ENCODE data around the gene CRY2. TPM values are rescaled to one million over a fixed set of nuclear protein-coding genes. Genes with fewer than 3 reads are reported as not detected.

Gene CRY2
- total and polyA plus RNA-seq, 2 of the 13 experiments (the other 11 are each of a cell fraction or from before 2014, with no cell fraction given): 10.1 to 12.2 TPM

GRCh38 chr11:45922425-45923082 lies 75.3 kb downstream of the CRY2 start, which contains the start of gene LARGE2:
Gene LARGE2, plus strand, starts transcription at chr11:45922656. Its CDS starts 227 bp downstream, at chr11:45922883.
- FAIRE-seq (no peak), ATAC-seq (peak; percentile 50), DNase-seq (ENCODE audit: low spot score) (no peak)
- peaks cover 29% of the 10 kb centered on the region for H3K4me1 ChIP-seq (ENCODE audit: insufficient read depth, low read length)
- peak within 1 kb of the TSS; percentile 56 for H3K9ac ChIP-seq (ENCODE audit: insufficient read depth, low read depth, low read length)
- ChIA-PET CTCF (ENCODE audit: low intra/inter-chr PET ratio, low total read pairs) (no interaction called here), POLR2A (interaction anchor here (1.2 kb wide), 2 partner anchors 8 to 320 kb away, joined by 4 to 5 read pairs; no protein-coding TSS in a partner anchor)
- WGBS (ENCODE audit: low lambda C conversion rate): no CpG with 5 or more reads among the region's 73 CpGs
- H3K36me3 ChIP-seq (replicated peaks in 1 of 2; ENCODE audit: control insufficient read depth in 1 of 2, insufficient read depth in 2 of 2, low read length in 2 of 2): no peaks in the 10 kb centered on the region; a peak in 1 of 5 replicates
- no peaks in the 10 kb centered on the region for H4K20me1 ChIP-seq (ENCODE audit: insufficient read depth, low read length)
- H3K9me3 ChIP-seq (ENCODE audit: low read length): no peaks in the 10 kb centered on the region
- H3K79me2 ChIP-seq (ENCODE audit: insufficient read depth, low read length): no peaks in the 10 kb centered on the region
- H3K27me3 ChIP-seq (ENCODE audit: control insufficient read depth in 1 of 2, insufficient read depth in 2 of 2, low read length in 2 of 2): peaks cover 0 to 1% of the 10 kb centered on the region in 2 experiments; a peak in 1 of 5 replicates
- no TSS peak for BruUV-seq (replicated peaks)
- intact Hi-C loops (cut with micrococcal nuclease; ENCODE audit: unreplicated experiment): loop anchor here (5.0 kb wide), 1 partner anchor 75 kb away; the partner anchor contains the start of gene CRY2
- H3K4me3 ChIP-seq (replicated peaks in 1 of 3; ENCODE audit: insufficient read depth in 1 of 3, low read depth in 2 of 3, low read length in 3 of 3): peak within 1 kb of the TSS; percentile 61 to 76 (median 62)
- in situ Hi-C loops (cut with HindIII; ENCODE audit: extremely low pct_ligation_motif_present, low pct_unique_long_range_greater_than_20kb): no loop called here
- H3K4me2 ChIP-seq (ENCODE audit: low read depth, low read length): peak within 1 kb of the TSS; percentile 91
- no peak within 1 kb of the TSS for H2AFZ ChIP-seq (ENCODE audit: low read length)
- H3K27ac ChIP-seq (ENCODE audit: extremely low read length, insufficient read depth, low read length): peak within 1 kb of the TSS; percentile 43
- peak; percentile 18; the same call in 1 of the 2 replicates for TF ChIP-seq POGK (CRISPR knock-in tag; conservative IDR thresholded peaks at IDR 0.05)
- TF ChIP-seq SIX1 (CRISPR knock-in tag; IDR thresholded peaks at IDR 0.05; ENCODE audit: borderline replicate concordance): peak; percentile 71; the same call in 1 of the 2 replicates
- TF ChIP-seq MAZ (IDR thresholded peaks at IDR 0.05; ENCODE audit: borderline replicate concordance, low read depth, low read length): no peak
- peak; percentile 78; the same call in 1 of the 2 replicates for TF ChIP-seq MAZ (CRISPR knock-in tag; IDR thresholded peaks at IDR 0.05; ENCODE audit: low read depth)
- 0 out of 2 replicates have a peak, but pooled peaks have one; percentile 32 for TF ChIP-seq ZNF558 (CRISPR knock-in tag; IDR thresholded peaks at IDR 0.05; ENCODE audit: borderline replicate concordance)
- peak; percentile 22; the same call in 1 of the 2 replicates for TF ChIP-seq PHF21A (CRISPR knock-in tag; IDR thresholded peaks at IDR 0.05)
- 0 out of 2 replicates have a peak, but pooled peaks have one; percentile 17 for TF ChIP-seq MXD1 (CRISPR knock-in tag; IDR thresholded peaks at IDR 0.05)
- 0 out of 2 replicates have a peak, but pooled peaks have one; percentile 6 for TF ChIP-seq ZNF709 (CRISPR knock-in tag; IDR thresholded peaks at IDR 0.05)
- peak; percentile 35 for TF ChIP-seq IKZF4 (CRISPR knock-in tag; IDR thresholded peaks at IDR 0.05; ENCODE audit: borderline replicate concordance, low read depth, not compliant biosample characterization)
- TF ChIP-seq ZNF761 (CRISPR knock-in tag; conservative IDR thresholded peaks at IDR 0.05): 0 out of 2 replicates have a peak, but pooled peaks have one; percentile 2
- TF ChIP-seq PLSCR1 (CRISPR knock-in tag; IDR thresholded peaks at IDR 0.05; ENCODE audit: borderline replicate concordance): no peak
- no peak for TF ChIP-seq TRIM24 (CRISPR knock-in tag; IDR thresholded peaks at IDR 0.05)
- TF ChIP-seq ZXDC (CRISPR knock-in tag; IDR thresholded peaks at IDR 0.05): peak; percentile 14; the same call in 1 of the 2 replicates
- no peak for TF ChIP-seq CEBPB (IDR thresholded peaks at IDR 0.05; ENCODE audit: borderline replicate concordance, low read depth, low read length)

Measured in HepG2 (cell line).